ENCODE results near the gene TEX22. TPM values are rescaled to one million over a fixed set of nuclear protein-coding genes. Genes with fewer than 3 reads are reported as not detected.

Gene TEX22
- total RNA-seq, 1 donor, result 1.1 TPM

GRCh38 chr14:105433161-105433605, 34.8 kb downstream of the TEX22 start:
- DNase-seq (ENCODE audit: low read depth in 2 of 3, low spot score in 2 of 3), result no peak

- no peak for DNase-seq (ENCODE audit: low read depth in 2 of 3, low spot score in 2 of 3)
These were observed 38.1 kb downstream of the TEX22 start for GRCh38 chr14:105436402-105436801.

GRCh38 chr14:105436891-105437722, 38.8 kb downstream of the TEX22 start:
- no peak for DNase-seq (ENCODE audit: low read depth in 2 of 3, low spot score in 2 of 3)

- no peak for DNase-seq (ENCODE audit: low read depth in 2 of 3, low spot score in 2 of 3)
These were observed 39.6 kb downstream of the TEX22 start for GRCh38 chr14:105437723-105438500.

- no peak for DNase-seq (ENCODE audit: low read depth in 2 of 3, low spot score in 2 of 3)
These were observed 40.8 kb downstream of the TEX22 start for GRCh38 chr14:105439179-105439578.

GRCh38 chr14:105439710-105440553, 41.6 kb downstream of the TEX22 start:
- DNase-seq (ENCODE audit: low read depth in 2 of 3, low spot score in 2 of 3), result no peak

- no peak for DNase-seq (ENCODE audit: low read depth in 2 of 3, low spot score in 2 of 3)
These were observed 42.2 kb downstream of the TEX22 start for GRCh38 chr14:105440554-105440900.

GRCh38 chr14:105440992-105441391, 42.7 kb downstream of the TEX22 start:
- DNase-seq (ENCODE audit: low read depth in 2 of 3, low spot score in 2 of 3), result no peak

- no peak for DNase-seq (ENCODE audit: low read depth in 2 of 3, low spot score in 2 of 3)
These were observed 43.8 kb downstream of the TEX22 start for GRCh38 chr14:105442125-105442524.

GRCh38 chr14:105442834-105443233, 44.5 kb downstream of the TEX22 start:
- DNase-seq (ENCODE audit: low read depth in 2 of 3, low spot score in 2 of 3), result no peak

GRCh38 chr14:105444859-105445258, 46.5 kb downstream of the TEX22 start:
- DNase-seq (ENCODE audit: low read depth in 2 of 3, low spot score in 2 of 3), result no peak

GRCh38 chr14:105445290-105445689, 47.0 kb downstream of the TEX22 start:
- no peak for DNase-seq (ENCODE audit: low read depth in 2 of 3, low spot score in 2 of 3)

- no peak for DNase-seq (ENCODE audit: low read depth in 2 of 3, low spot score in 2 of 3)
These were observed 47.8 kb downstream of the TEX22 start for GRCh38 chr14:105445901-105446845.

- no peak for DNase-seq (ENCODE audit: low read depth in 2 of 3, low spot score in 2 of 3)
These were observed 48.6 kb downstream of the TEX22 start for GRCh38 chr14:105446971-105447370.

- DNase-seq (ENCODE audit: low read depth in 2 of 3, low spot score in 2 of 3), result no peak
These were observed 49.6 kb downstream of the TEX22 start for GRCh38 chr14:105447651-105448640.

GRCh38 chr14:105448706-105449111, 50.4 kb downstream of the TEX22 start:
- DNase-seq (ENCODE audit: low read depth in 2 of 3, low spot score in 2 of 3), result peak; percentile 43 to 67 (median 57)

GRCh38 chr14:105449276-105450122, 51.2 kb downstream of the TEX22 start:
- DNase-seq (ENCODE audit: low read depth in 2 of 3, low spot score in 2 of 3), result no peak

- DNase-seq (ENCODE audit: low read depth in 2 of 3, low spot score in 2 of 3), result no peak
These were observed 51.8 kb downstream of the TEX22 start for GRCh38 chr14:105450123-105450505.
